Common myeloid progenitor, CD34-positive (primary cell): ENCODE data around the gene TBX4.

Experiments used
- CTCF ChIA-PET: fragments of 350-600 bp; sonication (Branson Sonifier 250); formaldehyde crosslinking; loops from one replicate; lab custom pipeline; 2021; ENCODE audit warnings: antibody characterized with exemption; lab: Charles Lee
- POLR2A ChIA-PET: fragments of 350-600 bp; sonication (Branson Sonifier 250); formaldehyde crosslinking; loops from one replicate; lab custom pipeline; 2021; ENCODE audit warnings: antibody characterized with exemption; lab: Charles Lee
- DNase-seq, 3 donors: peaks; one replicate each; pipeline versions ENCODE4 v3.0.0 to v3.0.0-alpha.2; 2013
- H3K27ac ChIP-seq, 2 experiments: 1 replicate in 1 of 2; 2 replicates in 1 of 2; pipeline ENCODE4 v1.7.0; 2013; ENCODE audit warnings: inconsistent platforms in 2 of 2, low read length in 2 of 2, mild to moderate bottlenecking in 2 of 2, low read depth in 1 of 2, moderate library complexity in 1 of 2; ENCODE audit not compliant: severe bottlenecking in 2 of 2, insufficient read depth in 1 of 2, poor library complexity in 1 of 2
- H3K27me3 ChIP-seq, 5 experiments: replicated peaks in 2 of 5; 1 replicate in 3 of 5; 2 replicates in 2 of 5; pipeline versions ENCODE4 v1.6.1 to v1.7.0; 2013; ENCODE audit warnings: low read length in 4 of 5, mild to moderate bottlenecking in 2 of 5, moderate library complexity in 2 of 5, inconsistent platforms in 1 of 5; ENCODE audit not compliant: insufficient read depth in 5 of 5, control insufficient read depth in 4 of 5
- H3K36me3 ChIP-seq, 4 experiments: 1 replicate in 2 of 4; 2 replicates in 2 of 4; pipeline versions ENCODE4 v1.6.1 to v1.7.0; 2013; ENCODE audit warnings: low read length in 3 of 4, control low read depth in 1 of 4, mild to moderate bottlenecking in 1 of 4; ENCODE audit not compliant: control insufficient read depth in 4 of 4, insufficient read depth in 4 of 4
- H3K4me1 ChIP-seq, 4 experiments: 1 replicate in 3 of 4; 2 replicates in 1 of 4; pipeline versions ENCODE4 v1.6.1 to v1.7.1; 2013; ENCODE audit warnings: low read length in 3 of 4, mild to moderate bottlenecking in 3 of 4, control low read depth in 1 of 4, inconsistent platforms in 1 of 4, moderate library complexity in 1 of 4; ENCODE audit not compliant: control insufficient read depth in 4 of 4, insufficient read depth in 4 of 4; ENCODE audit errors: control extremely low read depth in 1 of 4
- H3K4me3 ChIP-seq, 7 experiments: 1 replicate in 4 of 7; 2 replicates in 3 of 7; pipeline versions ENCODE4 v1.5.1 to v1.7.0; 2013; ENCODE audit warnings: mild to moderate bottlenecking in 7 of 7, low read length in 6 of 7, moderate library complexity in 6 of 7, inconsistent platforms in 2 of 7, low read depth in 2 of 7, control low read depth in 1 of 7; ENCODE audit not compliant: insufficient read depth in 4 of 7, control insufficient read depth in 1 of 7; ENCODE audit errors: extremely low read depth in 1 of 7
- H3K9me3 ChIP-seq, 5 experiments: 1 replicate in 4 of 5; 2 replicates in 1 of 5; pipeline versions ENCODE4 v1.6.1 to v1.7.1; 2013; ENCODE audit warnings: low read length in 4 of 5, mild to moderate bottlenecking in 2 of 5, inconsistent platforms in 1 of 5, low read depth in 1 of 5, moderate library complexity in 1 of 5; ENCODE audit not compliant: control insufficient read depth in 4 of 5, insufficient read depth in 2 of 5; ENCODE audit errors: control extremely low read depth in 1 of 5
- WGBS: methylation state at CpG from one replicate; pipeline ENCODE4 v1.1.5; 2013; ENCODE audit not compliant: insufficient coverage; 5-methylcytosine and 5-hydroxymethylcytosine counted together

The TBX4 gene

GRCh38 chr17:61483778-61484116, 31.5 kb downstream of the TBX4 start:
- CTCF ChIA-PET = no interaction called here
- Histone ChIP-seq H3K27me3 (peaks cover 0 to 4% (median 2%) of the 10 kb centered on the region in 5 experiments), H3K4me3 (no peak overlapping the region), H3K9me3 (no peaks in the 10 kb centered on the region), H3K27ac (no peak overlapping the region), H3K36me3 (no peaks in the 10 kb centered on the region), H3K4me1 (no peaks in the 10 kb centered on the region)
- no peak for DNase-seq
- POLR2A ChIA-PET = no interaction called here
- 83% methylated on average over 1 of the region's 2 CpGs for WGBS

GRCh38 chr17:61484174-61484573, 32.0 kb downstream of the TBX4 start:
- CTCF ChIA-PET = interaction anchor here (2.1 kb wide), 1 partner anchor 12 kb away, joined by 4 read pairs; no protein-coding TSS in a partner anchor

GRCh38 chr17:61485067-61485775, 33.0 kb downstream of the TBX4 start:
- Histone ChIP-seq H3K36me3 (no peaks in the 10 kb centered on the region), H3K27me3 (peaks cover 0 to 8% (median 2%) of the 10 kb centered on the region in 5 experiments), H3K4me3 (no peak overlapping the region), H3K9me3 (no peaks in the 10 kb centered on the region), H3K4me1 (no peaks in the 10 kb centered on the region), H3K27ac (no peak overlapping the region)
- ChIA-PET POLR2A (no interaction called here), CTCF (interaction anchor here (2.1 kb wide), 1 partner anchor 13 kb away, joined by 4 read pairs; no protein-coding TSS in a partner anchor)
- no peak for DNase-seq
- WGBS = 95% methylated on average over 5 of the region's 8 CpGs

More at GRCh38 chr17:61484174-61484573, 32.0 kb downstream of the TBX4 start:
- no peaks in the 10 kb centered on the region for H3K36me3 ChIP-seq
- H3K27me3 ChIP-seq = peaks cover 0 to 4% (median 2%) of the 10 kb centered on the region in 5 experiments
- WGBS = 95% methylated on average over 4 of the region's 5 CpGs
- H3K9me3 ChIP-seq = no peaks in the 10 kb centered on the region
- H3K27ac ChIP-seq = no peak overlapping the region
- POLR2A ChIA-PET = no interaction called here
- no peaks in the 10 kb centered on the region for H3K4me1 ChIP-seq
- H3K4me3 ChIP-seq = no peak overlapping the region
- no peak for DNase-seq

GRCh38 chr17:61486135-61487120, 34.2 kb downstream of the TBX4 start:
- DNase-seq = no peak
- Histone ChIP-seq H3K36me3 (no peaks in the 10 kb centered on the region), H3K4me1 (no peaks in the 10 kb centered on the region), H3K27me3 (peaks cover 0 to 8% (median 2%) of the 10 kb centered on the region in 5 experiments), H3K27ac (no peak overlapping the region), H3K9me3 (no peaks in the 10 kb centered on the region), H3K4me3 (no peak overlapping the region)
- ChIA-PET CTCF (interaction anchor here (2.1 kb wide), 1 partner anchor 15 kb away, joined by 4 read pairs; no protein-coding TSS in a partner anchor), POLR2A (no interaction called here)
- WGBS = 88% methylated on average over 13 of the region's 22 CpGs

- no peak overlapping the region for H3K27ac ChIP-seq
- H3K27me3 ChIP-seq = peaks cover 0 to 8% (median under 1%) of the 10 kb centered on the region in 5 experiments
- CTCF ChIA-PET = no interaction called here
- no peak for DNase-seq
- H3K36me3 ChIP-seq = no peaks in the 10 kb centered on the region
- H3K4me1 ChIP-seq = no peaks in the 10 kb centered on the region
- 96% methylated on average over 28 of the region's 28 CpGs for WGBS
- H3K9me3 ChIP-seq = no peaks in the 10 kb centered on the region
- POLR2A ChIA-PET = no interaction called here
- H3K4me3 ChIP-seq = no peak overlapping the region
Measured at GRCh38 chr17:61487161-61487988, 35.2 kb downstream of the TBX4 start.

GRCh38 chr17:61487989-61488595, 35.9 kb downstream of the TBX4 start:
- Histone ChIP-seq H3K27me3 (peaks cover 0 to 6% (median 0%) of the 10 kb centered on the region in 5 experiments), H3K36me3 (no peaks in the 10 kb centered on the region), H3K27ac (no peak overlapping the region), H3K9me3 (no peaks in the 10 kb centered on the region), H3K4me3 (no peak overlapping the region), H3K4me1 (no peaks in the 10 kb centered on the region)
- POLR2A ChIA-PET = no interaction called here
- 99% methylated on average over 9 of the region's 9 CpGs for WGBS
- CTCF ChIA-PET = no interaction called here
- DNase-seq = no peak
